Astrocyte (in vitro differentiated cells and primary cell): ENCODE measurements around the gene ULBP2.

ENCODE experiments used
- EZH2 ChIP-seq: IDR thresholded peaks from 2 replicates; pipeline ENCODE4 v1.6.1; 2012; ENCODE audit warnings: mild to moderate bottlenecking, low read length, inconsistent platforms; ENCODE audit not compliant: insufficient read depth
- TF ChIP-seq, protein P1 (sequence below): IDR thresholded peaks from 2 replicates; pipeline ENCODE4 v1.5.1; 2011; ENCODE audit warnings: low read depth, mild to moderate bottlenecking, inconsistent platforms, low read length, moderate library complexity; ENCODE audit not compliant: insufficient read depth

DNA sequence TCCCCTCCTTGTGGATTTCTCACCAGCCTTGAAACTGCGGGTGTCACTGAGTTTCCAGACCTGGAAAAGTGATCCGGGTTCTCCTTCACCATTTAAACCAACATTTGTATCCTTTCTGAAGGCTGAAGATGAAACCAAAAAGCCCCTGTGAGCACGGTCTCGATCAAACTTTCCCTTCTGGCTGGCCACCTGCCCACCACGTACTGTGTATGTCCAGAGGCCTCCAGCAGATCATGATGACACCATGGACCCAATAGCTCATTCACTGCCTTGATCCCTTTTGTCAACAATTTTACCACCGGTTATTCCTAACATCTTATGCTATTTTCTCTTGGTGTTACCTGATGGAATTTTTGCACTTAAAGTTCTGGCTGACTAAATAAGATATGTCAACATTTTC, 37.5 kb downstream of the ULBP2 start:
- TF ChIP-seq, protein P1, sequence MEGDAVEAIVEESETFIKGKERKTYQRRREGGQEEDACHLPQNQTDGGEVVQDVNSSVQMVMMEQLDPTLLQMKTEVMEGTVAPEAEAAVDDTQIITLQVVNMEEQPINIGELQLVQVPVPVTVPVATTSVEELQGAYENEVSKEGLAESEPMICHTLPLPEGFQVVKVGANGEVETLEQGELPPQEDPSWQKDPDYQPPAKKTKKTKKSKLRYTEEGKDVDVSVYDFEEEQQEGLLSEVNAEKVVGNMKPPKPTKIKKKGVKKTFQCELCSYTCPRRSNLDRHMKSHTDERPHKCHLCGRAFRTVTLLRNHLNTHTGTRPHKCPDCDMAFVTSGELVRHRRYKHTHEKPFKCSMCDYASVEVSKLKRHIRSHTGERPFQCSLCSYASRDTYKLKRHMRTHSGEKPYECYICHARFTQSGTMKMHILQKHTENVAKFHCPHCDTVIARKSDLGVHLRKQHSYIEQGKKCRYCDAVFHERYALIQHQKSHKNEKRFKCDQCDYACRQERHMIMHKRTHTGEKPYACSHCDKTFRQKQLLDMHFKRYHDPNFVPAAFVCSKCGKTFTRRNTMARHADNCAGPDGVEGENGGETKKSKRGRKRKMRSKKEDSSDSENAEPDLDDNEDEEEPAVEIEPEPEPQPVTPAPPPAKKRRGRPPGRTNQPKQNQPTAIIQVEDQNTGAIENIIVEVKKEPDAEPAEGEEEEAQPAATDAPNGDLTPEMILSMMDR = no peak
- TF ChIP-seq EZH2 = no peak
